ENCODE data around the gene KANSL1.

GRCh38 chr17:46036491-46036890 is 156.7 kb downstream of the KANSL1 start:
- TF ChIP-seq CTCF (conservative IDR thresholded peaks at IDR 0.05) (no peak), ZFX (IDR thresholded peaks at IDR 0.05) (no peak)
